Measurements from ENCODE around the gene MRPL51. TPM values are rescaled to one million over a fixed set of nuclear protein-coding genes. Genes with fewer than 3 reads are reported as not detected.
A peak's percentile ranks its signal among the peaks of the same experiment; 100 is the strongest.

MRPL51 gene
- polyA plus RNA-seq, 1 experiment = 53.4 TPM

DNA sequence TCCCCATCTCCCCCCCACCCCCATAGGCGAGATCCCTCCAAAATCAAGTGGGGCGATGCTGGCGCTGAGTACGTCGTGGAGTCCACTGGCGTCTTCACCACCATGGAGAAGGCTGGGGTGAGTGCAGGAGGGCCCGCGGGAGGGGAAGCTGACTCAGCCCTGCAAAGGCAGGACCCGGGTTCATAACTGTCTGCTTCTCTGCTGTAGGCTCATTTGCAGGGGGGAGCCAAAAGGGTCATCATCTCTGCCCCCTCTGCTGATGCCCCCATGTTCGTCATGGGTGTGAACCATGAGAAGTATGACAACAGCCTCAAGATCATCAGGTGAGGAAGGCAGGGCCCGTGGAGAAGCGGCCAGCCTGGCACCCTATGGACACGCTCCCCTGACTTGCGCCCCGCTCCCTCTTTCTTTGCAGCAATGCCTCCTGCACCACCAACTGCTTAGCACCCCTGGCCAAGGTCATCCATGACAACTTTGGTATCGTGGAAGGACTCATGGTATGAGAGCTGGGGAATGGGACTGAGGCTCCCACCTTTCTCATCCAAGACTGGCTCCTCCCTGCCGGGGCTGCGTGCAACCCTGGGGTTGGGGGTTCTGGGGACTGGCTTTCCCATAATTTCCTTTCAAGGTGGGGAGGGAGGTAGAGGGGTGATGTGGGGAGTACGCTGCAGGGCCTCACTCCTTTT is 44.0 kb upstream of the MRPL51 start:
- TF ChIP-seq CTCF (IDR thresholded peaks at IDR 0.05; ENCODE audit: insufficient read depth, low read depth, low read length) = no peak
- H3K27me3 ChIP-seq (ENCODE audit: control insufficient read depth, insufficient read depth, low read length) = no peaks in the 10 kb centered on the region
- CTCF ChIA-PET = interaction anchor here (0.7 to 8.6 kb wide), 10 partner anchors 16 to 210 kb away, joined by 3 to 157 read pairs (median 6); partner anchors contain the start of genes IFFO1, MRPL51 and VAMP1
- peaks cover 42% of the 10 kb centered on the region for H3K36me3 ChIP-seq (ENCODE audit: control insufficient read depth, insufficient read depth, low read length)
- DNase-seq (ENCODE audit: low read depth) = no peak
- POLR2A ChIA-PET = interaction anchor here (0.5 to 1.2 kb wide), 3 partner anchors 12 to 21 kb away, joined by 4 to 8 read pairs (median 4); no protein-coding TSS in a partner anchor
- peak overlapping the region; percentile 88 for H3K4me3 ChIP-seq (ENCODE audit: low read depth, low read length)

DNA sequence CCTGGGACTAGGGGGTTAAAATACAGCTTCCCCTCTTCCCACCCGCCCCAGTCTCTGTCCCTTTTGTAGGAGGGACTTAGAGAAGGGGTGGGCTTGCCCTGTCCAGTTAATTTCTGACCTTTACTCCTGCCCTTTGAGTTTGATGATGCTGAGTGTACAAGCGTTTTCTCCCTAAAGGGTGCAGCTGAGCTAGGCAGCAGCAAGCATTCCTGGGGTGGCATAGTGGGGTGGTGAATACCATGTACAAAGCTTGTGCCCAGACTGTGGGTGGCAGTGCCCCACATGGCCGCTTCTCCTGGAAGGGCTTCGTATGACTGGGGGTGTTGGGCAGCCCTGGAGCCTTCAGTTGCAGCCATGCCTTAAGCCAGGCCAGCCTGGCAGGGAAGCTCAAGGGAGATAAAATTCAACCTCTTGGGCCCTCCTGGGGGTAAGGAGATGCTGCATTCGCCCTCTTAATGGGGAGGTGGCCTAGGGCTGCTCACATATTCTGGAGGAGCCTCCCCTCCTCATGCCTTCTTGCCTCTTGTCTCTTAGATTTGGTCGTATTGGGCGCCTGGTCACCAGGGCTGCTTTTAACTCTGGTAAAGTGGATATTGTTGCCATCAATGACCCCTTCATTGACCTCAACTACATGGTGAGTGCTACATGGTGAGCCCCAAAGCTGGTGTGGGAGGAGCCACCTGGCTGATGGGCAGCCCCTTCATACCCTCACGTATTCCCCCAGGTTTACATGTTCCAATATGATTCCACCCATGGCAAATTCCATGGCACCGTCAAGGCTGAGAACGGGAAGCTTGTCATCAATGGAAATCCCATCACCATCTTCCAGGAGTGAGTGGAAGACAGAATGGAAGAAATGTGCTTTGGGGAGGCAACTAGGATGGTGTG is 43.1 kb upstream of the MRPL51 start:
- CTCF ChIA-PET = interaction anchor here (0.9 to 8.6 kb wide), 5 partner anchors 17 to 213 kb away, joined by 3 to 157 read pairs (median 6); partner anchors contain the start of genes IFFO1 and VAMP1
- peak overlapping the region; percentile 88 for H3K4me3 ChIP-seq (ENCODE audit: low read depth, low read length)
- POLR2A ChIA-PET = interaction anchor here (0.6 to 1.8 kb wide), 3 partner anchors 13 to 153 kb away, joined by 6 to 16 read pairs (median 7); partner anchors contain the start of gene ZNF384
- no peak for DNase-seq (ENCODE audit: low read depth)
- no peaks in the 10 kb centered on the region for H3K27me3 ChIP-seq (ENCODE audit: control insufficient read depth, insufficient read depth, low read length)
- TF ChIP-seq CTCF (IDR thresholded peaks at IDR 0.05; ENCODE audit: insufficient read depth, low read depth, low read length) = no peak
- peaks cover 39% of the 10 kb centered on the region for H3K36me3 ChIP-seq (ENCODE audit: control insufficient read depth, insufficient read depth, low read length)

DNA sequence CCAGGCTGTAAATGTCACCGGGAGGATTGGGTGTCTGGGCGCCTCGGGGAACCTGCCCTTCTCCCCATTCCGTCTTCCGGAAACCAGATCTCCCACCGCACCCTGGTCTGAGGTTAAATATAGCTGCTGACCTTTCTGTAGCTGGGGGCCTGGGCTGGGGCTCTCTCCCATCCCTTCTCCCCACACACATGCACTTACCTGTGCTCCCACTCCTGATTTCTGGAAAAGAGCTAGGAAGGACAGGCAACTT is 42.6 kb upstream of the MRPL51 start:
- ChIA-PET POLR2A (interaction anchor here (0.6 to 1.8 kb wide), 3 partner anchors 13 to 153 kb away, joined by 6 to 16 read pairs (median 7); partner anchors contain the start of gene ZNF384), CTCF (interaction anchor here (1.6 to 8.6 kb wide), 4 partner anchors 17 to 213 kb away, joined by 4 to 157 read pairs (median 7); partner anchors contain the start of genes IFFO1 and VAMP1)
- no peak for DNase-seq (ENCODE audit: low read depth)
- TF ChIP-seq CTCF (IDR thresholded peaks at IDR 0.05; ENCODE audit: insufficient read depth, low read depth, low read length) = no peak
- no peaks in the 10 kb centered on the region for H3K27me3 ChIP-seq (ENCODE audit: control insufficient read depth, insufficient read depth, low read length)
- H3K36me3 ChIP-seq (ENCODE audit: control insufficient read depth, insufficient read depth, low read length) = peaks cover 42% of the 10 kb centered on the region
- H3K4me3 ChIP-seq (ENCODE audit: low read depth, low read length) = peak overlapping the region; percentile 88

DNA sequence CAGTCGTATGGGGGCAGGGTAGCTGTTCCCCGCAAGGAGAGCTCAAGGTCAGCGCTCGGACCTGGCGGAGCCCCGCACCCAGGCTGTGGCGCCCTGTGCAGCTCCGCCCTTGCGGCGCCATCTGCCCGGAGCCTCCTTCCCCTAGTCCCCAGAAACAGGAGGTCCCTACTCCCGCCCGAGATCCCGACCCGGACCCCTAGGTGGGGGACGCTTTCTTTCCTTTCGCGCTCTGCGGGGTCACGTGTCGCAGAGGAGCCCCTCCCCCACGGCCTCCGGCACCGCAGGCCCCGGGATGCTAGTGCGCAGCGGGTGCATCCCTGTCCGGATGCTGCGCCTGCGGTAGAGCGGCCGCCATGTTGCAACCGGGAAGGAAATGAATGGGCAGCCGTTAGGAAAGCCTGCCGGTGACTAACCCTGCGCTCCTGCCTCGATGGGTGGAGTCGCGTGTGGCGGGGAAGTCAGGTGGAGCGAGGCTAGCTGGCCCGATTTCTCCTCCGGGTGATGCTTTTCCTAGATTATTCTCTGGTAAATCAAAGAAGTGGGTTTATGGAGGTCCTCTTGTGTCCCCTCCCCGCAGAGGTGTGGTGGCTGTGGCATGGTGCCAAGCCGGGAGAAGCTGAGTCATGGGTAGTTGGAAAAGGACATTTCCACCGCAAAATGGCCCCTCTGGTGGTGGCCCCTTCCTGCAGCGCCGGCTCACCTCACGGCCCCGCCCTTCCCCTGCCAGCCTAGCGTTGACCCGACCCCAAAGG is 42.1 kb upstream of the MRPL51 start:
- TF ChIP-seq CTCF (IDR thresholded peaks at IDR 0.05; ENCODE audit: insufficient read depth, low read depth, low read length) = no peak
- ChIA-PET CTCF (interaction anchor here (0.5 to 8.6 kb wide), 5 partner anchors 18 to 212 kb away, joined by 3 to 157 read pairs (median 6); partner anchors contain the start of genes IFFO1 and VAMP1), POLR2A (interaction anchor here (0.7 to 1.8 kb wide), 4 partner anchors 9 to 199 kb away, joined by 4 to 23 read pairs (median 12); no protein-coding TSS in a partner anchor)
- Histone ChIP-seq H3K27me3 (ENCODE audit: control insufficient read depth, insufficient read depth, low read length) (no peaks in the 10 kb centered on the region), H3K4me3 (ENCODE audit: low read depth, low read length) (peak overlapping the region; percentile 88), H3K36me3 (ENCODE audit: control insufficient read depth, insufficient read depth, low read length) (peaks cover 42% of the 10 kb centered on the region)
- DNase-seq (ENCODE audit: low read depth) = no peak
